ENCODE results near the gene PPARG. TPM values are rescaled to one million over a fixed set of nuclear protein-coding genes. Genes with fewer than 3 reads are reported as not detected.

Gene PPARG
- total and polyA plus RNA-seq, 10 of the 15 experiments (the other 5 are each of a cell fraction or from before 2014, with no cell fraction given): 0.06 to 0.86 (median 0.12) TPM; not detected in 5

DNA sequence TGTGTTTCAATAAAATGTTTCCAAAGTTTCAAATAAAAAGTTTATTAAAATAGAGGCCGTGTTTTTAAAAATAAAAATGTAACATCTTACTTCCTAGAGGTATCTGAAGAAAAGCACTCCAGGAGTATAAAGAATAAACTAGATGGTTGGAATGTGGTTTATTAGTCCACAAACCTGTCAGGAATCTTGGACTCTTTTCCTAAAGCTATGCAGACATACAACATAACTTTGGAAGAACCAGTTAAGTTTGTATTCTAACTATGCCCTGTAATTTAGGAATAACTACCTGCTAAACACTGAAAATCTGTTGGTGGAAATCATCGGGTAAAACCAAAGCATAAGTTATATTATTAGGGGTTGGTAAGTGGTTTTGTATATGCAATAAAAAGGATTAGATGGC, 51.6 kb downstream of the PPARG start:
- BruUV-seq (replicated peaks): no TSS peak
- DNase-seq (ENCODE audit: low read depth, low spot score) (no peak), FAIRE-seq (no peak), ATAC-seq (no peak)
- H3K9ac ChIP-seq (ENCODE audit: control insufficient read depth, insufficient read depth, low read length): no peak overlapping the region
- no peaks in the 10 kb centered on the region for H3K36me3 ChIP-seq (ENCODE audit: control insufficient read depth in 2 of 2, insufficient read depth in 2 of 2, low read length in 1 of 2)
- H3K27me3 ChIP-seq (replicated peaks in 1 of 2; ENCODE audit: control insufficient read depth in 2 of 2, insufficient read depth in 2 of 2, low read length in 1 of 2): no peaks in the 10 kb centered on the region; a peak in 1 of 4 replicates
- no peak for TF ChIP-seq ZBED1 (IDR thresholded peaks at IDR 0.05; ENCODE audit: borderline replicate concordance)
- no peak for TF ChIP-seq EGR1 (IDR thresholded peaks at IDR 0.05; ENCODE audit: borderline replicate concordance in 1 of 2, low read depth in 2 of 2, low read length in 2 of 2)
- TF ChIP-seq, protein P1, sequence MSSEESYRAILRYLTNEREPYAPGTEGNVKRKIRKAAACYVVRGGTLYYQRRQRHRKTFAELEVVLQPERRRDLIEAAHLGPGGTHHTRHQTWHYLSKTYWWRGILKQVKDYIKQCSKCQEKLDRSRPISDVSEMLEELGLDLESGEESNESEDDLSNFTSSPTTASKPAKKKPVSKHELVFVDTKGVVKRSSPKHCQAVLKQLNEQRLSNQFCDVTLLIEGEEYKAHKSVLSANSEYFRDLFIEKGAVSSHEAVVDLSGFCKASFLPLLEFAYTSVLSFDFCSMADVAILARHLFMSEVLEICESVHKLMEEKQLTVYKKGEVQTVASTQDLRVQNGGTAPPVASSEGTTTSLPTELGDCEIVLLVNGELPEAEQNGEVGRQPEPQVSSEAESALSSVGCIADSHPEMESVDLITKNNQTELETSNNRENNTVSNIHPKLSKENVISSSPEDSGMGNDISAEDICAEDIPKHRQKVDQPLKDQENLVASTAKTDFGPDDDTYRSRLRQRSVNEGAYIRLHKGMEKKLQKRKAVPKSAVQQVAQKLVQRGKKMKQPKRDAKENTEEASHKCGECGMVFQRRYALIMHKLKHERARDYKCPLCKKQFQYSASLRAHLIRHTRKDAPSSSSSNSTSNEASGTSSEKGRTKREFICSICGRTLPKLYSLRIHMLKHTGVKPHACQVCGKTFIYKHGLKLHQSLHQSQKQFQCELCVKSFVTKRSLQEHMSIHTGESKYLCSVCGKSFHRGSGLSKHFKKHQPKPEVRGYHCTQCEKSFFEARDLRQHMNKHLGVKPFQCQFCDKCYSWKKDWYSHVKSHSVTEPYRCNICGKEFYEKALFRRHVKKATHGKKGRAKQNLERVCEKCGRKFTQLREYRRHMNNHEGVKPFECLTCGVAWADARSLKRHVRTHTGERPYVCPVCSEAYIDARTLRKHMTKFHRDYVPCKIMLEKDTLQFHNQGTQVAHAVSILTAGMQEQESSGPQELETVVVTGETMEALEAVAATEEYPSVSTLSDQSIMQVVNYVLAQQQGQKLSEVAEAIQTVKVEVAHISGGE (CRISPR knock-in tag; IDR thresholded peaks at IDR 0.05): no peak
- TF ChIP-seq KAT2A (conservative IDR thresholded peaks at IDR 0.05; ENCODE audit: control insufficient read depth, low read depth, low read length): no peak
- no peak for TF ChIP-seq ASH2L (IDR thresholded peaks at IDR 0.05; ENCODE audit: borderline replicate concordance, low read depth)
- no peak for TF ChIP-seq IKZF2 (IDR thresholded peaks at IDR 0.05)
- no peak for TF ChIP-seq SUZ12 (IDR thresholded peaks at IDR 0.05; ENCODE audit: unreplicated experiment)
- TF ChIP-seq, protein P2, sequence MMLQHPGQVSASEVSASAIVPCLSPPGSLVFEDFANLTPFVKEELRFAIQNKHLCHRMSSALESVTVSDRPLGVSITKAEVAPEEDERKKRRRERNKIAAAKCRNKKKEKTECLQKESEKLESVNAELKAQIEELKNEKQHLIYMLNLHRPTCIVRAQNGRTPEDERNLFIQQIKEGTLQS (IDR thresholded peaks at IDR 0.05; ENCODE audit: borderline replicate concordance, extremely low read depth, low read depth, low read length): no peak
- no peak for TF ChIP-seq YBX1 (IDR thresholded peaks at IDR 0.05)
- no peak for TF ChIP-seq USF1 (IDR thresholded peaks at IDR 0.05; ENCODE audit: borderline replicate concordance, extremely low read length, insufficient read depth, low read depth, low read length)
- TF ChIP-seq, protein P3, sequence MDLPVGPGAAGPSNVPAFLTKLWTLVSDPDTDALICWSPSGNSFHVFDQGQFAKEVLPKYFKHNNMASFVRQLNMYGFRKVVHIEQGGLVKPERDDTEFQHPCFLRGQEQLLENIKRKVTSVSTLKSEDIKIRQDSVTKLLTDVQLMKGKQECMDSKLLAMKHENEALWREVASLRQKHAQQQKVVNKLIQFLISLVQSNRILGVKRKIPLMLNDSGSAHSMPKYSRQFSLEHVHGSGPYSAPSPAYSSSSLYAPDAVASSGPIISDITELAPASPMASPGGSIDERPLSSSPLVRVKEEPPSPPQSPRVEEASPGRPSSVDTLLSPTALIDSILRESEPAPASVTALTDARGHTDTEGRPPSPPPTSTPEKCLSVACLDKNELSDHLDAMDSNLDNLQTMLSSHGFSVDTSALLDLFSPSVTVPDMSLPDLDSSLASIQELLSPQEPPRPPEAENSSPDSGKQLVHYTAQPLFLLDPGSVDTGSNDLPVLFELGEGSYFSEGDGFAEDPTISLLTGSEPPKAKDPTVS (IDR thresholded peaks at IDR 0.05; ENCODE audit: low read depth, low read length): no peak
- TF ChIP-seq HDAC2 (IDR thresholded peaks at IDR 0.05): no peak
- TF ChIP-seq TBL1XR1 (IDR thresholded peaks at IDR 0.05; ENCODE audit: low read depth, low read length): no peak
- no peak for TF ChIP-seq IKZF1 (conservative IDR thresholded peaks at IDR 0.05)
- no peak for TF ChIP-seq CBFB (IDR thresholded peaks at IDR 0.05; ENCODE audit: low read depth)
- no peak overlapping the region for H3K4me3 ChIP-seq
- intact Hi-C loops (cut with micrococcal nuclease; ENCODE audit: unreplicated experiment): no loop called here
- no peak overlapping the region for H2AFZ ChIP-seq (ENCODE audit: control insufficient read depth, low read depth, low read length)
- H3K4me1 ChIP-seq (ENCODE audit: control insufficient read depth, insufficient read depth, low read length): no peaks in the 10 kb centered on the region
- H3K9me3 ChIP-seq (replicated peaks; ENCODE audit: control insufficient read depth, insufficient read depth, low read length): no peaks in the 10 kb centered on the region
- 24% methylated on average over 2 of the region's 2 CpGs for WGBS (ENCODE audit: insufficient coverage, insufficient replicate concordance, low lambda C conversion rate, missing lambda C conversion rate)
- ChIA-PET CTCF (no interaction called here), RAD21 (ENCODE audit: unreplicated experiment) (no interaction called here), POLR2A (no interaction called here), SMC1A (ENCODE audit: uncharacterized antibody, unreplicated experiment) (interaction anchor here (1.5 kb wide), 1 partner anchor 10 kb away, joined by 5 read pairs; no protein-coding TSS in a partner anchor)
- H3K4me2 ChIP-seq (ENCODE audit: control insufficient read depth, insufficient read depth): no peak overlapping the region
- H3K27ac ChIP-seq (ENCODE audit: control insufficient read depth, insufficient read depth): no peak overlapping the region
- in situ Hi-C loops (cut with MboI): no loop called here
- no peaks in the 10 kb centered on the region for H3K79me2 ChIP-seq (ENCODE audit: control insufficient read depth, insufficient read depth, low read length)
- H4K20me1 ChIP-seq (ENCODE audit: control insufficient read depth, insufficient read depth): no peaks in the 10 kb centered on the region
